KMS-11 (cell line): ENCODE results near the gene TENM3.

Experiments used
- H2AFZ ChIP-seq: fragments of 200-600 bp; sonication (generic); 2 replicates; pipeline ENCODE4 v1.6.1; 2016; ENCODE audit warnings: antibody characterized with exemption, mixed run types, low read depth
- H3K27ac ChIP-seq: fragments of 200-600 bp; sonication (generic); 2 replicates; pipeline ENCODE4 v1.6.1; 2016; ENCODE audit warnings: mild to moderate bottlenecking, mixed run types
- H3K27me3 ChIP-seq: fragments of 200-600 bp; sonication (generic); 2 replicates; pipeline ENCODE4 v1.6.1; 2017; ENCODE audit warnings: mild to moderate bottlenecking, low read depth, mixed run types, moderate library complexity; ENCODE audit not compliant: insufficient read depth
- H3K36me3 ChIP-seq: fragments of 200-600 bp; sonication (generic); 2 replicates; pipeline ENCODE4 v1.6.1; 2017; ENCODE audit warnings: mild to moderate bottlenecking, mixed run types; ENCODE audit not compliant: insufficient read depth
- H3K4me1 ChIP-seq: fragments of 200-600 bp; sonication (generic); 2 replicates; pipeline ENCODE4 v1.6.1; 2016; ENCODE audit warnings: mild to moderate bottlenecking, low read depth, mixed run types; ENCODE audit not compliant: poor library complexity, severe bottlenecking
- H3K4me2 ChIP-seq: fragments of 200-600 bp; sonication (generic); 2 replicates; pipeline ENCODE4 v1.7.0; 2016; ENCODE audit warnings: mild to moderate bottlenecking, mixed run types
- H3K4me3 ChIP-seq: fragments of 200-600 bp; sonication (generic); IDR thresholded peaks from 2 replicates; pipeline ENCODE4 v1.6.1; 2017; ENCODE audit warnings: low read depth, low read length, mixed read lengths; ENCODE audit not compliant: insufficient read depth
- H3K79me2 ChIP-seq: fragments of 200-600 bp; sonication (generic); 2 replicates; pipeline ENCODE4 v1.6.1; 2016; ENCODE audit warnings: low read depth, mixed run types; ENCODE audit not compliant: insufficient read depth
- H3K9ac ChIP-seq: fragments of 200-600 bp; sonication (generic); 2 replicates; pipeline ENCODE4 v1.6.1; 2016; ENCODE audit warnings: mild to moderate bottlenecking, mixed run types
- H4K20me1 ChIP-seq: fragments of 200-600 bp; sonication (generic); 2 replicates; pipeline ENCODE4 v1.6.1; 2016; ENCODE audit warnings: mild to moderate bottlenecking, mixed run types; ENCODE audit not compliant: insufficient read depth
- CTCF ChIP-seq: fragments of 200-600 bp; sonication (generic); conservative IDR thresholded peaks from 2 replicates; pipeline ENCODE4 v1.6.1; 2017; ENCODE audit warnings: low read depth, mild to moderate bottlenecking, antibody characterized with exemption, low read length, moderate library complexity, mixed read lengths

Gene TENM3

GRCh38 chr4:182577411-182577810 lies 334.2 kb downstream of the TENM3 start:
- Histone ChIP-seq H3K4me1 (no peaks in the 10 kb centered on the region), H3K36me3 (no peaks in the 10 kb centered on the region), H3K4me2 (no peak overlapping the region), H3K27me3 (no peaks in the 10 kb centered on the region), H3K9ac (no peak overlapping the region), H3K79me2 (no peaks in the 10 kb centered on the region), H4K20me1 (no peaks in the 10 kb centered on the region), H3K4me3 (no peak overlapping the region), H2AFZ (no peak overlapping the region), H3K27ac (no peak overlapping the region)
- no peak for TF ChIP-seq CTCF

GRCh38 chr4:182578402-182578801 lies 335.2 kb downstream of the TENM3 start:
- Histone ChIP-seq H3K4me1 (no peaks in the 10 kb centered on the region), H3K36me3 (no peaks in the 10 kb centered on the region), H4K20me1 (no peaks in the 10 kb centered on the region), H3K4me3 (no peak overlapping the region), H3K27ac (no peak overlapping the region), H3K79me2 (no peaks in the 10 kb centered on the region), H3K27me3 (no peaks in the 10 kb centered on the region), H3K4me2 (no peak overlapping the region), H3K9ac (no peak overlapping the region), H2AFZ (no peak overlapping the region)
- TF ChIP-seq CTCF, result no peak

GRCh38 chr4:182582245-182582644 lies 339.0 kb downstream of the TENM3 start:
- Histone ChIP-seq H3K79me2 (no peaks in the 10 kb centered on the region), H2AFZ (no peak overlapping the region), H3K27me3 (no peaks in the 10 kb centered on the region), H3K4me1 (no peaks in the 10 kb centered on the region), H3K36me3 (no peaks in the 10 kb centered on the region), H3K4me3 (no peak overlapping the region), H4K20me1 (no peaks in the 10 kb centered on the region), H3K4me2 (no peak overlapping the region), H3K27ac (no peak overlapping the region), H3K9ac (no peak overlapping the region)
- no peak for TF ChIP-seq CTCF

- Histone ChIP-seq H3K9ac (no peak overlapping the region), H3K4me1 (no peaks in the 10 kb centered on the region), H2AFZ (no peak overlapping the region), H4K20me1 (no peaks in the 10 kb centered on the region), H3K36me3 (no peaks in the 10 kb centered on the region), H3K4me2 (no peak overlapping the region), H3K27ac (no peak overlapping the region), H3K79me2 (no peaks in the 10 kb centered on the region), H3K27me3 (no peaks in the 10 kb centered on the region), H3K4me3 (no peak overlapping the region)
- no peak for TF ChIP-seq CTCF
Observed at GRCh38 chr4:182583703-182584415, 340.7 kb downstream of the TENM3 start.
